GM21390 (cell line): ENCODE results near the gene SIRPB2.

ENCODE experiments used
- ATAC-seq: cut with Tn5 transposase; IDR thresholded peaks from one replicate; pipeline ENCODE4 v1.9.1; 2021; ENCODE audit not compliant: unreplicated experiment

The SIRPB2 gene

GRCh38 chr20:1443085-1443484 lies 48.1 kb downstream of the SIRPB2 start:
- no peak for ATAC-seq

- ATAC-seq, result no peak
Measured at GRCh38 chr20:1442304-1442703, 48.9 kb downstream of the SIRPB2 start.

- ATAC-seq, result no peak
Measured at GRCh38 chr20:1441133-1441532, 50.1 kb downstream of the SIRPB2 start.

GRCh38 chr20:1440024-1440423 lies 51.2 kb downstream of the SIRPB2 start:
- ATAC-seq, result no peak

GRCh38 chr20:1438361-1438760 lies 52.9 kb downstream of the SIRPB2 start:
- no peak for ATAC-seq

- ATAC-seq, result no peak
Measured at GRCh38 chr20:1437235-1437904, 53.9 kb downstream of the SIRPB2 start.

- ATAC-seq, result no peak
Measured at GRCh38 chr20:1436263-1436662, 55.0 kb downstream of the SIRPB2 start.

- no peak for ATAC-seq
Measured at GRCh38 chr20:1435337-1435699, 55.9 kb downstream of the SIRPB2 start.

- peak; percentile 96 for ATAC-seq
Measured at GRCh38 chr20:1434571-1435336, 56.5 kb downstream of the SIRPB2 start.

- ATAC-seq, result no peak
Measured at GRCh38 chr20:1431158-1431557, 60.1 kb downstream of the SIRPB2 start.

- ATAC-seq, result no peak
Measured at GRCh38 chr20:1430004-1430451, 61.2 kb downstream of the SIRPB2 start.

- ATAC-seq, result no peak
Measured at GRCh38 chr20:1429143-1429728, 62.0 kb downstream of the SIRPB2 start.

GRCh38 chr20:1427457-1428054 lies 63.7 kb downstream of the SIRPB2 start:
- ATAC-seq, result no peak

GRCh38 chr20:1426231-1426849 lies 64.9 kb downstream of the SIRPB2 start:
- ATAC-seq, result no peak
